22Rv1 (cell line): ENCODE measurements around the gene WDFY1.

Experiments
- CTCF ChIP-seq: fragments of 450-650 bp; IDR thresholded peaks from 2 replicates; pipeline ENCODE4 v1.5.1; 2017; ENCODE audit warnings: mild to moderate bottlenecking
- ZFX ChIP-seq: fragments of 450-650 bp; IDR thresholded peaks from 2 replicates; pipeline ENCODE4 v1.6.1; 2017; ENCODE audit warnings: antibody characterized with exemption, borderline replicate concordance

- TF ChIP-seq CTCF (no peak), ZFX (no peak)
Measured at GRCh38 chr2:223832241-223832903, 112.8 kb downstream of the WDFY1 start.
